HEK293T (cell line): ENCODE data around the gene RIOK3.

Experiments used
- CTCF ChIA-PET: fragments of 350-600 bp; formaldehyde crosslinking; extraction: SDS; loops from one replicate; lab custom pipeline; 2021; ENCODE audit warnings: antibody characterized with exemption, inconsistent platforms; lab: Yijun Ruan, JAX
- POLR2A ChIA-PET: fragments of 350-600 bp; formaldehyde crosslinking; extraction: SDS; loops from one replicate; lab custom pipeline; 2020; ENCODE audit warnings: antibody characterized with exemption, inconsistent platforms; lab: Yijun Ruan, JAX
- DNase-seq: peaks from one replicate; pipeline ENCODE4 v3.0.0; 2012; ENCODE audit warnings: mixed read lengths; ENCODE audit errors: extremely low spot score
- ARNT ChIP-seq: fragments of 450-650 bp; IDR thresholded peaks from 2 replicates; pipeline ENCODE4 v1.6.1; 2017; ENCODE audit warnings: mild to moderate bottlenecking
- BHLHE40 ChIP-seq: fragments of 450-650 bp; IDR thresholded peaks from 2 replicates; pipeline ENCODE4 v1.6.1; 2016; ENCODE audit warnings: mild to moderate bottlenecking, moderate library complexity, borderline replicate concordance
- CTBP1 ChIP-seq: fragments of 450-650 bp; IDR thresholded peaks from 2 replicates; pipeline ENCODE4 v1.6.1; 2016; ENCODE audit warnings: borderline replicate concordance
- ELF4 ChIP-seq: fragments of 450-650 bp; IDR thresholded peaks from 2 replicates; pipeline ENCODE4 v1.6.1; 2017; ENCODE audit warnings: antibody characterized with exemption
- FOXA1 ChIP-seq: fragments of 450-650 bp; IDR thresholded peaks from 2 replicates; pipeline ENCODE4 v1.6.1; 2016; ENCODE audit warnings: mild to moderate bottlenecking
- FOXK2 ChIP-seq: fragments of 450-650 bp; IDR thresholded peaks from 2 replicates; pipeline ENCODE4 v1.6.1; 2016; ENCODE audit warnings: mild to moderate bottlenecking
- FOXM1 ChIP-seq: fragments of 450-650 bp; IDR thresholded peaks from 2 replicates; pipeline ENCODE4 v1.6.1; 2017; ENCODE audit warnings: mild to moderate bottlenecking, borderline replicate concordance
- HDGF ChIP-seq: fragments of 450-650 bp; IDR thresholded peaks from 2 replicates; pipeline ENCODE4 v1.6.1; 2017; ENCODE audit warnings: antibody characterized with exemption, borderline replicate concordance
- L3MBTL2 ChIP-seq: fragments of 450-650 bp; conservative IDR thresholded peaks from 2 replicates; pipeline ENCODE4 v1.6.1; 2016; ENCODE audit warnings: mild to moderate bottlenecking
- LEF1 ChIP-seq: fragments of 450-650 bp; IDR thresholded peaks from 2 replicates; pipeline ENCODE4 v1.6.1; 2017; ENCODE audit warnings: mild to moderate bottlenecking, borderline replicate concordance
- NFRKB ChIP-seq: fragments of 450-650 bp; IDR thresholded peaks from 2 replicates; pipeline ENCODE4 v1.6.1; 2016; ENCODE audit warnings: mild to moderate bottlenecking, moderate library complexity
- PKNOX1 ChIP-seq: fragments of 450-650 bp; IDR thresholded peaks from 2 replicates; pipeline ENCODE4 v1.6.1; 2016
- SP1 ChIP-seq: fragments of 450-650 bp; IDR thresholded peaks from 2 replicates; pipeline ENCODE4 v1.6.1; 2017
- SUZ12 ChIP-seq: fragments of 450-650 bp; IDR thresholded peaks from 2 replicates; pipeline ENCODE4 v1.6.1; 2016; ENCODE audit warnings: mild to moderate bottlenecking
- TARDBP ChIP-seq: fragments of 450-650 bp; IDR thresholded peaks from 2 replicates; pipeline ENCODE4 v1.6.1; 2016
- ZNF384 ChIP-seq: fragments of 450-650 bp; IDR thresholded peaks from 2 replicates; pipeline ENCODE4 v1.6.1; 2016

RIOK3 gene

GRCh38 chr18:23519734-23520133, 66.6 kb downstream of the RIOK3 start:
- ChIA-PET CTCF (no interaction called here), POLR2A (no interaction called here)
- no peak for DNase-seq
- TF ChIP-seq LEF1 = no peak
- TF ChIP-seq BHLHE40 = no peak
- TF ChIP-seq FOXK2 = no peak
- TF ChIP-seq CTBP1 = no peak
- TF ChIP-seq ARNT = no peak
- no peak for TF ChIP-seq PKNOX1
- no peak for TF ChIP-seq SP1
- TF ChIP-seq TARDBP = no peak
- no peak for TF ChIP-seq HDGF
- TF ChIP-seq NFRKB = no peak
- no peak for TF ChIP-seq L3MBTL2

GRCh38 chr18:23521271-23521670, 68.2 kb downstream of the RIOK3 start:
- POLR2A ChIA-PET = no interaction called here
- no peak for TF ChIP-seq TARDBP
- TF ChIP-seq BHLHE40 = no peak
- TF ChIP-seq ELF4 = no peak
- no peak for TF ChIP-seq HDGF
- TF ChIP-seq PKNOX1 = no peak
- no peak for TF ChIP-seq NFRKB
- TF ChIP-seq CTBP1 = no peak
- TF ChIP-seq FOXM1 = no peak
- no peak for TF ChIP-seq LEF1
- no peak for TF ChIP-seq FOXA1
- TF ChIP-seq L3MBTL2 = no peak
- no peak for TF ChIP-seq SUZ12
- TF ChIP-seq FOXK2 = no peak
- no peak for TF ChIP-seq ZNF384
- no peak for TF ChIP-seq SP1
- no peak for TF ChIP-seq ARNT
- no peak for DNase-seq
- CTCF ChIA-PET = no interaction called here

- CTCF ChIA-PET = interaction anchor here (1.2 kb wide), 1 partner anchor 66 kb away, joined by 3 read pairs; no protein-coding TSS in a partner anchor
- POLR2A ChIA-PET = interaction anchor here (1.3 kb wide), 1 partner anchor 84 kb away, joined by 3 read pairs; a partner anchor contains a TSS
- DNase-seq = no peak
- no peak for TF ChIP-seq FOXK2
- no peak for TF ChIP-seq NFRKB
- no peak for TF ChIP-seq SUZ12
- no peak for TF ChIP-seq FOXA1
Measured at GRCh38 chr18:23521907-23522306, 68.8 kb downstream of the RIOK3 start.

- TF ChIP-seq FOXM1 (no peak), HDGF (no peak), L3MBTL2 (no peak), SUZ12 (no peak), CTBP1 (no peak)
- ChIA-PET CTCF (interaction anchor here (0.7 to 0.9 kb wide), 2 partner anchors 9 to 25 kb away, joined by 3 to 4 read pairs; no protein-coding TSS in a partner anchor), POLR2A (no interaction called here)
- DNase-seq = no peak
Measured at GRCh38 chr18:23523429-23524212, 70.5 kb downstream of the RIOK3 start.

GRCh38 chr18:23524213-23524707, 71.2 kb downstream of the RIOK3 start:
- ChIA-PET CTCF (interaction anchor here (0.7 to 0.9 kb wide), 2 partner anchors 9 to 26 kb away, joined by 3 to 4 read pairs; no protein-coding TSS in a partner anchor), POLR2A (no interaction called here)
- no peak for TF ChIP-seq NFRKB
- TF ChIP-seq SP1 = no peak
- DNase-seq = no peak

- CTCF ChIA-PET = interaction anchor here (1.3 kb wide), 1 partner anchor 11 kb away, joined by 3 read pairs; no protein-coding TSS in a partner anchor
- no peak for DNase-seq
- POLR2A ChIA-PET = no interaction called here
- no peak for TF ChIP-seq TARDBP
- no peak for TF ChIP-seq LEF1
Measured at GRCh38 chr18:23526501-23527063, 73.5 kb downstream of the RIOK3 start.
